B cell (primary cell): Measurements from ENCODE around the gene C19orf47. TPM values are rescaled to one million over a fixed set of nuclear protein-coding genes. Genes with fewer than 3 reads are reported as not detected.

Experiments used
- ATAC-seq: fragments of 200-7000 bp; cut with Tn5 transposase; one replicate; pipeline ENCODE4 v1.10.0; 2021; ENCODE audit warnings: low read depth, mild to moderate bottlenecking, moderate number of reproducible peaks, moderate library complexity
- CTCF ChIA-PET: fragments of 350-600 bp; sonication (Branson Sonifier 250); formaldehyde crosslinking; loops from one replicate; lab custom pipeline; 2021; ENCODE audit warnings: antibody characterized with exemption, inconsistent platforms; lab: Charles Lee
- POLR2A ChIA-PET: fragments of 350-600 bp; sonication (Branson Sonifier 250); formaldehyde crosslinking; loops from one replicate; lab custom pipeline; 2021; ENCODE audit warnings: antibody characterized with exemption; lab: Charles Lee
- DNase-seq: peaks from one replicate; pipeline ENCODE4 v3.0.0; 2013
- H2AFZ ChIP-seq: 2 replicates; pipeline ENCODE4 v1.6.1; 2012; ENCODE audit warnings: mild to moderate bottlenecking, low read depth, low read length; ENCODE audit not compliant: insufficient read depth, poor library complexity, severe bottlenecking
- H3K27ac ChIP-seq, 2 donors: 1 replicate in 1 of 2; 2 replicates in 1 of 2; pipeline ENCODE4 v1.5.1; 2012 to 2013; ENCODE audit warnings: low read length in 2 of 2, mild to moderate bottlenecking in 2 of 2, moderate library complexity in 1 of 2
- H3K27me3 ChIP-seq, 4 experiments: fragments of 200-600 bp in 1 of 4; sonication (generic) in 1 of 4; replicated peaks in 1 of 4; 1 replicate in 2 of 4; 2 replicates in 2 of 4; pipeline versions ENCODE4 v1.6.1 to v1.7.0; 2013 to 2016; ENCODE audit warnings: low read length in 3 of 4, mild to moderate bottlenecking in 2 of 4, mixed read lengths in 1 of 4, moderate library complexity in 1 of 4; ENCODE audit not compliant: insufficient read depth in 4 of 4, control insufficient read depth in 3 of 4; ENCODE audit errors: control extremely low read depth in 1 of 4
- H3K36me3 ChIP-seq, 2 experiments: replicated peaks in 1 of 2; 1 replicate in 1 of 2; 2 replicates in 1 of 2; pipeline versions ENCODE4 v1.6.1 to v1.7.1; 2013; ENCODE audit warnings: low read length in 1 of 2; ENCODE audit not compliant: insufficient read depth in 2 of 2, control insufficient read depth in 1 of 2; ENCODE audit errors: control extremely low read depth in 1 of 2, extremely low read depth in 1 of 2
- H3K4me1 ChIP-seq, 2 donors: fragments of 200-600 bp in 1 of 2; sonication (generic) in 1 of 2; 1 replicate in 1 of 2; 2 replicates in 1 of 2; pipeline versions ENCODE4 v1.5.1 to v1.6.1; 2013 to 2017; ENCODE audit warnings: low read length in 2 of 2; ENCODE audit not compliant: control insufficient read depth in 2 of 2, insufficient read depth in 2 of 2
- H3K4me2 ChIP-seq: replicated peaks from 2 replicates; pipeline ENCODE3; 2012; ENCODE audit warnings: mild to moderate bottlenecking, low read depth, low read length; ENCODE audit not compliant: poor library complexity, severe bottlenecking
- H3K4me3 ChIP-seq, 5 experiments: fragments of 200-600 bp in 1 of 5; sonication (generic) in 1 of 5; 1 replicate in 3 of 5; 2 replicates in 2 of 5; pipeline versions ENCODE4 v1.5.1 to v1.7.0; 2011 to 2016; ENCODE audit warnings: low read length in 4 of 5, mild to moderate bottlenecking in 4 of 5, low read depth in 2 of 5, control low read depth in 1 of 5, moderate library complexity in 1 of 5; ENCODE audit not compliant: insufficient read depth in 1 of 5; ENCODE audit errors: control extremely low read depth in 1 of 5, extremely low read depth in 1 of 5
- H3K79me2 ChIP-seq: fragments of 200-600 bp; sonication (generic); one replicate; pipeline ENCODE4 v1.6.0; 2016; ENCODE audit warnings: low read length; ENCODE audit not compliant: control insufficient read depth, insufficient read depth
- H3K9ac ChIP-seq: fragments of 200-600 bp; sonication (generic); 2 replicates; pipeline ENCODE4 v1.6.1; 2017; ENCODE audit warnings: mild to moderate bottlenecking, low read length, moderate library complexity
- H3K9me3 ChIP-seq, 3 donors: one replicate each; pipeline versions ENCODE4 v1.6.1 to v1.7.1; 2013; ENCODE audit warnings: low read length in 2 of 3; ENCODE audit not compliant: control insufficient read depth in 2 of 3, insufficient read depth in 1 of 3; ENCODE audit errors: control extremely low read depth in 1 of 3
- H4K20me1 ChIP-seq: 2 replicates; pipeline ENCODE4 v1.6.0; 2012; ENCODE audit warnings: mild to moderate bottlenecking, low read length; ENCODE audit not compliant: insufficient read depth, control insufficient read depth, poor library complexity, severe bottlenecking
- H3K27ac Mint-ChIP-seq: one replicate; pipeline ENCODE4 v1.8.0; 2021; ENCODE audit warnings: mixed read lengths
- H3K27me3 Mint-ChIP-seq: one replicate; pipeline ENCODE4 v1.8.0; 2021; ENCODE audit warnings: mixed read lengths
- H3K4me1 Mint-ChIP-seq: one replicate; pipeline ENCODE4 v1.8.0; 2021; ENCODE audit warnings: mixed read lengths
- H3K4me3 Mint-ChIP-seq: one replicate; pipeline ENCODE4 v1.8.0; 2021; ENCODE audit warnings: mixed read lengths
- H3K9me3 Mint-ChIP-seq: one replicate; pipeline ENCODE4 v1.8.0; 2022; ENCODE audit warnings: mixed read lengths; ENCODE audit not compliant: insufficient read depth
- EZH2 ChIP-seq: IDR thresholded peaks from 2 replicates; pipeline ENCODE4 v1.6.1; 2012; ENCODE audit warnings: borderline replicate concordance, low read depth, mild to moderate bottlenecking, moderate library complexity, low read length; ENCODE audit not compliant: insufficient read depth, poor library complexity, severe bottlenecking
- WGBS: methylation state at CpG from one replicate; pipeline ENCODE4 v1.1.5; 2013; ENCODE audit warnings: missing lambda C conversion rate; ENCODE audit not compliant: insufficient coverage; 5-methylcytosine and 5-hydroxymethylcytosine counted together
- intact Hi-C: fragments of 100-400 bp; cut with micrococcal nuclease; formaldehyde crosslinking; loops from one replicate; pipeline ENCODE4 v1.10.0; 2022
- polyA plus RNA-seq: library from polyadenylated mRNA; depleted of rRNA; stranded (reverse); fragments of >200 nt; gene quantifications from 2 replicates; pipeline ENCODE4 v1.2.3, GENCODE V29; 2012
- total RNA-seq, 2 donors: library from RNA; stranded (reverse); fragments of 120-200 nt in 1 of 2; gene quantifications; 1 replicate in 1 of 2; 2 replicates in 1 of 2; pipeline versions ENCODE4 v1.2.3 to v1.2.4, GENCODE V29; 2013 to 2022
- TF ChIP-seq, protein P1 (sequence below): fragments of 200-600 bp; IDR thresholded peaks from one replicate; pipeline ENCODE4 v1.8.0; 2022; ENCODE audit warnings: antibody characterized with exemption, mild to moderate bottlenecking

C19orf47 gene
- total and polyA plus RNA-seq, 2 donors (not counting 1 experiment from before 2014, with no cell fraction given): 12.7 to 16.7 TPM

- H3K4me2 ChIP-seq: no peak overlapping the region
These were observed 45.8 kb downstream of the C19orf47 start for GRCh38 chr19:40302224-40303011.

DNA sequence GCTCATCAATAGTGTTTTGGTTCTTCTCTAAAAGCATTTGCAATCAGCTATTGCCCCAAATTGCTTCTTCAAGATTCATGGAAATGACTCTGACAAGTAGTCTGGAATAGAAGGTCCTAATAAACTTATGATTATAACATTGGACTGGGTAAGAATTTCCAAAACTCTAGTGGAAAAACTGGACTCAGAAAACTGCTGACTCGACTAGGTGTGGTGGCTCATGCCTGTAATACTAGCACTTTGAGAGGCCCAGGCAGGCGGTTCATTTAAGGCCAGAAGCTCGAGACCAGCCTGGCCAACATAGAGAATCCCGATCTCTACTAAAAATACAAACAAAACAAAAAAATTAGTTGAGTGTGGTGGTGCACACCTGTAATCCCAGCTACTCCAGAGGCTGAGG, 47.5 kb downstream of the C19orf47 start:
- H3K9ac ChIP-seq: no peak overlapping the region
- no peak overlapping the region for H2AFZ ChIP-seq
- no peaks in the 10 kb centered on the region for H3K27me3 ChIP-seq
- no peaks in the 10 kb centered on the region for H3K79me2 ChIP-seq
- ATAC-seq (no peak), DNase-seq (no peak)
- H3K9me3 Mint-ChIP-seq: no peaks in the 10 kb centered on the region
- intact Hi-C loops: no loop called here
- no peaks in the 10 kb centered on the region for H4K20me1 ChIP-seq
- TF ChIP-seq, protein P1, sequence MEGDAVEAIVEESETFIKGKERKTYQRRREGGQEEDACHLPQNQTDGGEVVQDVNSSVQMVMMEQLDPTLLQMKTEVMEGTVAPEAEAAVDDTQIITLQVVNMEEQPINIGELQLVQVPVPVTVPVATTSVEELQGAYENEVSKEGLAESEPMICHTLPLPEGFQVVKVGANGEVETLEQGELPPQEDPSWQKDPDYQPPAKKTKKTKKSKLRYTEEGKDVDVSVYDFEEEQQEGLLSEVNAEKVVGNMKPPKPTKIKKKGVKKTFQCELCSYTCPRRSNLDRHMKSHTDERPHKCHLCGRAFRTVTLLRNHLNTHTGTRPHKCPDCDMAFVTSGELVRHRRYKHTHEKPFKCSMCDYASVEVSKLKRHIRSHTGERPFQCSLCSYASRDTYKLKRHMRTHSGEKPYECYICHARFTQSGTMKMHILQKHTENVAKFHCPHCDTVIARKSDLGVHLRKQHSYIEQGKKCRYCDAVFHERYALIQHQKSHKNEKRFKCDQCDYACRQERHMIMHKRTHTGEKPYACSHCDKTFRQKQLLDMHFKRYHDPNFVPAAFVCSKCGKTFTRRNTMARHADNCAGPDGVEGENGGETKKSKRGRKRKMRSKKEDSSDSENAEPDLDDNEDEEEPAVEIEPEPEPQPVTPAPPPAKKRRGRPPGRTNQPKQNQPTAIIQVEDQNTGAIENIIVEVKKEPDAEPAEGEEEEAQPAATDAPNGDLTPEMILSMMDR: no peak
- TF ChIP-seq EZH2: no peak
- H3K36me3 ChIP-seq: no peaks in the 10 kb centered on the region
- 88% methylated on average over 1 of the region's 4 CpGs for WGBS
- ChIA-PET POLR2A (interaction anchor here (0.5 kb wide), 1 partner anchor 107 kb away, joined by 7 read pairs; no protein-coding TSS in a partner anchor), CTCF (interaction anchor here (0.6 to 1.1 kb wide), 4 partner anchors 9 to 164 kb away, joined by 3 to 4 read pairs (median 3); no protein-coding TSS in a partner anchor)
- H3K27me3 Mint-ChIP-seq: no peaks in the 10 kb centered on the region
- peaks cover 0 to 3% of the 10 kb centered on the region in 2 donors for H3K4me1 ChIP-seq
- H3K4me2 ChIP-seq: no peak overlapping the region
- no peak overlapping the region for H3K4me3 ChIP-seq
- H3K27ac Mint-ChIP-seq: no peak overlapping the region
- H3K9me3 ChIP-seq: no peaks in the 10 kb centered on the region
- no peak overlapping the region for H3K27ac ChIP-seq
- H3K4me1 Mint-ChIP-seq: peaks cover 2% of the 10 kb centered on the region
- no peak overlapping the region for H3K4me3 Mint-ChIP-seq

More at GRCh38 chr19:40302224-40303011, 45.8 kb downstream of the C19orf47 start:
- no peak overlapping the region for H3K9ac ChIP-seq
- no peaks in the 10 kb centered on the region for H3K79me2 ChIP-seq
- intact Hi-C loops: no loop called here
- H3K27ac Mint-ChIP-seq: no peak overlapping the region
- H3K4me3 ChIP-seq: no peak overlapping the region
- no peak overlapping the region for H3K27ac ChIP-seq
- H2AFZ ChIP-seq: no peak overlapping the region
- WGBS: 97% methylated on average over 4 of the region's 6 CpGs
- no peaks in the 10 kb centered on the region for H3K27me3 Mint-ChIP-seq
- DNase-seq (no peak), ATAC-seq (no peak)
- no peaks in the 10 kb centered on the region for H3K27me3 ChIP-seq
- peaks cover 0 to 3% of the 10 kb centered on the region in 2 donors for H3K4me1 ChIP-seq
- CTCF ChIA-PET: interaction anchor here (1.3 to 3.8 kb wide), 2 partner anchors 297 to 333 kb away, joined by 4 to 32 read pairs; partner anchors contain the start of gene LTBP4
- no peaks in the 10 kb centered on the region for H4K20me1 ChIP-seq
- no peaks in the 10 kb centered on the region for H3K9me3 Mint-ChIP-seq
- peaks cover 2% of the 10 kb centered on the region for H3K4me1 Mint-ChIP-seq
- H3K4me3 Mint-ChIP-seq: no peak overlapping the region
- no peaks in the 10 kb centered on the region for H3K9me3 ChIP-seq
- no peaks in the 10 kb centered on the region for H3K36me3 ChIP-seq
- POLR2A ChIA-PET: no interaction called here
- TF ChIP-seq, protein P1: no peak
- TF ChIP-seq EZH2: no peak
